GM18499 (cell line): ENCODE results near the gene POLR3E.
"Not testable (repeated sequence)": the region's sequence is repeated elsewhere in the genome, so short reads cannot be mapped to it uniquely, and the experiment has no call there.

Source experiments
- ATAC-seq: cut with Tn5 transposase; IDR thresholded peaks from one replicate; pipeline ENCODE4 v1.9.1; 2021; ENCODE audit warnings: moderate number of reproducible peaks; ENCODE audit not compliant: insufficient read depth, unreplicated experiment

The POLR3E gene

DNA sequence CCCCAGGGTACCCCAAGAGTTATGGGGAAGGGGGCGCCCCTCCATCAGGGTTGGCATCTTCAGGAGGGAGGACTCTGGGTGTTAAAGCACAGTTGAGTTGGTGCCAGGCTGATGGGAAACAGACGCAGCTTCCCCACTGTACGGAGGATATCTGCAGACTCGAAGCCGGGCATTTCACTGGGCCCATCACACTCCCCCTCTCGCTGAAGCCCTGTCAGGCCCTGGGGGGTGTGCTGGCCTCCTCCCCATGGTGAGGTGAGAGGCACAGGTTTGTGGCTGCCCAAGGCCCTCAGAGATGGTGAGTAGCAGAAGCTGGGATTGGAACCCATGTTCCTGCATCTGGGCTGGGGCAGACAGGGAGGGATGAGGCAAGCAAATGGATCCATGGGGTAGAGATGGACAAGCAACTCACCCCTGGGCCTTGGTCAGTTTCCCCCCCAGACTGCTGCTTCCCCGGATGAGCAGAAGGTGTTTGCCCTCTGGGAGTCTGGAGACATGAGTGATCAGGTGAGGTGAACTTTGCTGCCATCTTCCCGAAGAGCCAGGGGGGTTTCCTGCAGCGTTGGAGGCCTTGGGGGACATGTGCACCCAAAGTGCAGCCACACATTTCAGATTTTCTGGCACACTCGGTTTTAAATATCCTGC, 31.0 kb downstream of the POLR3E start:
- no peak for ATAC-seq

DNA sequence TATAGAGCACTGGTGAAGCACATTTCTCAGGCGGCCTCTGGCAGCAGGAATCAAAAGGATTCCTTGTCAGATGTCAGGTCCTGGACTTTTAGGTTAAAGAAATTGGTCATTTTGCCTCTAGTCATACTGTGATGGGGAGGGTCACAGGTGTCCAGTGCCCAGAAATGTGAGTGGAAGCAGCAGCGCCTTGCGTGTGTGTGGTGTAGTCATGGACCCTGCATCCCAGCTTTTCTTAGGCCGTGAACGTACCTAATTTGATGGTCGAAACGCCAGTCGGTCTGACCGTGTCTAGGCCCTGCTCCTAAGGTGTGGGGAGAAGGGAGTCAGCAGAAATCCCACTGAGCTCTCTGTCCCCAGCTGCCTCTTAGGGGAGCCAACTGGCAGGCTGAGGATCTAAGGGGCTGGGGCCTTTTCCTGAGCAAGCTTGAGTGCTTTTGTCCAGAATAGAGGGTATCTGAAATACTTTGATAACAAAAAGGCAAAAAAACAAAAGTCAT, 32.0 kb downstream of the POLR3E start:
- ATAC-seq: no peak

GRCh38 chr16:22330326-22330725, 33.1 kb downstream of the POLR3E start:
- ATAC-seq: no peak

- ATAC-seq: no peak
Observed at GRCh38 chr16:22333457-22333994, 36.3 kb downstream of the POLR3E start.

DNA sequence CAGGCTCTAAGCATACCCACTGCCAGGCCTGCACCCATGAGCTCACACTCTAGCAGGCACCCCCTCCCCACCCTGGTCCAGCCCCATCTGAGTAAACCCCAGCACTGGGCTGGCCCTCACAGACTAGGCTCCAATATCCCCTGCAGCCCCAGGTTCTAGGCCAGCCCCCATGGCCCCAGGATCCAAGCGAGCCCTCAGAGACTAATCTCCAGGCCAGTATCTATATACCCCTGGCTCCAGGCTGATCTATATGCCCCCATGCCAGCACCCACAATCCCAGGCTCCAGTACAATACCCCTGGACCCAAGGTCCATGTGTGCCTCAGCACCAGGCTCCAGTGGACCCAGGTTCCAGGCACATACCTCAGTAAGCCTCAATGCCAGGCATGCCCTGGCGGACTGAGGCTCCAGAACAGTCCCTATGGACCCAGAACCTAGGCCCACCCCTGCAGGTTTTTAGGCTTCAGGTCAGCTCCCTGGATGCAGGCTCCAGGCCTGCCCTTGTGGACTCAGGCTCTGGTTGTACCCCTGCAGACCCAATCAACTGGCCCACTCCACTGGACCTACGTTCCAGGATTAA, 38.5 kb downstream of the POLR3E start:
- no peak for ATAC-seq

- ATAC-seq: no peak
Observed at GRCh38 chr16:22336581-22336980, 39.4 kb downstream of the POLR3E start.

DNA sequence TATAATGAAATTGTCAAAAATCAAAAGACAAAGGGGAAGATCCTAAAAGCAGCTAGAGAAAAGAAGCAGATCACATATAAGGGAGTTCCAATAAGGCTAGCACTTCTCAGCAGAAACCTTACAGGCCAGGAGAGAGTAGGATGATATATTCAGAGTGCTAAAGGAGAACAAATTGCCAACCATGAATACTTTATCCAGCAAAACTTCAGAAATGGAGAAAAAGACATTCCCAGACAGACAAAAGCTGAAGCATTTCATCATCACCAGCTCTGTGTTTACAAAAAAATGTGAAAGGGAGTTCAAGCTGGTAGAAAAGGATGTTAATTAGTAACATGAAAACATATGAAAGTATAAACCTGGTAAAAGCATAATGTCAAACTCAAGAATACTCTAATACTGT, 39.8 kb downstream of the POLR3E start:
- ATAC-seq: no peak

GRCh38 chr16:22337849-22338635, 40.8 kb downstream of the POLR3E start:
- ATAC-seq: no peak

GRCh38 chr16:22340945-22341344, 43.7 kb downstream of the POLR3E start:
- no peak for ATAC-seq

DNA sequence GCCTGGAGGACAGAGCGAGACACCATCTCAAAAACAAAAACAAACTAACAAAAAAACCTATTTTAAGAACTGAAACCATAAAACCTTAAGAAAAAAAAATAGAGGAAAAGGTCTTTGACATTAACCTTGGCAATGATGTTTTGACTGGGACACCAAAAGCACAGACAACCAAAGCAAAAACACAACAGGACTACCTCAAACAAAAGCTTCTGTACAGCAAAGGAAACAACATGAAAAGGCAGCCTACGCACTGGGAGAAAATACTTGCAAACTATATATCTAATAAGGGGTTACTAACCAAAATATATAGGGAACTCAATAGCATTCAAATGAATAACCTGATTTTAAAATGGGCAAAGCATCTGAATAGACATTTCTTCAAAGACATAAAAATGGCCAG, 44.9 kb downstream of the POLR3E start:
- ATAC-seq: no peak

DNA sequence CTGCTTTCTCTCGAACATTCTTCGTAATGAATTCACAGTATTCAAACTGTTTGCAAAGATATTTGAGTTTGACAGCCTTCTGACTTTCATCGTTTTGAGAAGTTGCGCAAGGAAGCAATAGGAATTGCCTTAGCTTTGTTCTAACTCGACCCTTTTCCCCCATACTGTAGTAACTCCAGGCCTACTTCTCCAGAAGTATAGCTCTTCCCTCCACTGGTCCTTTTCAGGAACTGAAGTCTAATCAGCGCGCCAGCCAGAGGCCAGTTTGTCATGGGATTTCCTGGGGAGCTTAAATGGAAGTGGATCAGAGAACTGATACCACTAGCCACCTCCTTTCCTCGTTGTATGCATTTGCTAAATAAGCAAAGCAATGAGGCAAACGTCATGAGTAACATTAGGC, 49.3 kb downstream of the POLR3E start:
- ATAC-seq: no peak

GRCh38 chr16:22347100-22347820, 50.1 kb downstream of the POLR3E start:
- ATAC-seq: no peak

- ATAC-seq: no peak
Observed at GRCh38 chr16:22348291-22348690, 51.1 kb downstream of the POLR3E start.

- not testable (repeated sequence) for ATAC-seq
Observed at GRCh38 chr16:22351017-22351416, 53.8 kb downstream of the POLR3E start.

DNA sequence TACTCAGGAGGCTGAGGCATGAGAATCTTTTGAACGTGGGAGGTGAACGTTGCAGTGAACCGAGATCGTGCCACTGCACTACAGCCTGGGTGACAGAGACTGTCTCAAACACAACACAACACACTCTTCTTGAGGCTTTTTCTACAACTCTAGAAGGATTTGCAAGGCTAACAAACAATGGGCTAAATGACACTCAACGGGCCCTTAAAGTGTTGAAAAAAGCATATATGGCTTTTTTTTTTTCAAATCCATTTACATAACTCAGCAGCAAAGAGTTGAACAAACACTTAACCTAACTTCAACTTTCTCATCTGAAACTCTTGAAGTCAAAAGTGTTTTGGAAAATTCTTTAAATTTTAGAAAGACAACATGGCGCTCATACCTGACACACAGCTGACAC, 54.9 kb downstream of the POLR3E start:
- no peak for ATAC-seq

DNA sequence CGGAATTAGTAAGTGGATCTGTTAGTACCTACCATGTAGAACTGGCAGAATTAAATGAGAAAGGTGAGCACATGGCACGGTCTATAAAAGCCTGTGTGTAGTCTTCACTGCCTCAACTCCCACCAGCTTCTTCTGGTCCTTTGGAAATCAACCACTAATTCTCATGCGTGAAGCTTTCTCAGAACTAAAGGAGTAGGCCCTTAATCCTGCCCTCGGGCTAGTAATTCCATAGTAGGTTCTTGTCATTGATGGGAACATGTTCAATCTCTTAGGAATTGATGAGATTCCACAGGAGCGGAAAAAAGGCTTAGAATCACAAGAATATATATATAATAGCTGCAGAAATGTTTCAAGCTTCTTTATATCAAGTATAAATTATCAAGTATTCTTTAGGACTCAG, 55.5 kb downstream of the POLR3E start:
- ATAC-seq: no peak

DNA sequence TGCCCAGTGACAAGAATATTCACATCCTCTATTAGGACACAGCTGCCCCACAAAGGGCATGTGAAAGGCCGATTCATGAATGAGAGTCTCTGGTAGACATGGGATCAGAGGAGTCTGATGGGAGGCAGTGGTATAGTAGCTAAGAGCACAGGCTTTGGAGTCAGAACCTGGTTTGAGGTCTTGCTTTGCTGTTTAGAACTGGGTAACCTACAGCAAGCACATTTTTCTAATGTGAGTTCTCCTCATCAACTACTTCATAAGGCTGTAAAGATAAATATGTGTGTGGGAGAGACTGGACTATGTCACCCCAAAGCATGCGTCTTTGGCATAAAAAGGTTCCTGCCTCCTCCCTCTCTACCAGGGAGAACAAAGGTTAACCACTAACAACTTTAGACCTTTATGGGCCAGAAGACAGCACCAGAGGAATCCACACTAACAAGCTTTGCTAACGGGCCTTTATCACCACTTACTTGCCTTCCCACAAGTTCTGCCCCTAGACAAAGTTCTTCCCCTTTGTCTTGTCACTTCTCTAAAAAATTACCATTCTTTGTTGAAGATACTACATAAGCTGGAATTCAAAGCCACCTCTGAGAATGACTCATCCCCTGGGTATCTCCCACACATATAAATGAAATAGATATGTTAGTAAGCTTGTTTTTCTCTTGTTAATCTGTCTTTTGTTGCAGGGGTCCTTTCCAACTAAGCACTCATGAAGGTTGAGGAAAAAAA, 56.1 kb downstream of the POLR3E start:
- no peak for ATAC-seq

DNA sequence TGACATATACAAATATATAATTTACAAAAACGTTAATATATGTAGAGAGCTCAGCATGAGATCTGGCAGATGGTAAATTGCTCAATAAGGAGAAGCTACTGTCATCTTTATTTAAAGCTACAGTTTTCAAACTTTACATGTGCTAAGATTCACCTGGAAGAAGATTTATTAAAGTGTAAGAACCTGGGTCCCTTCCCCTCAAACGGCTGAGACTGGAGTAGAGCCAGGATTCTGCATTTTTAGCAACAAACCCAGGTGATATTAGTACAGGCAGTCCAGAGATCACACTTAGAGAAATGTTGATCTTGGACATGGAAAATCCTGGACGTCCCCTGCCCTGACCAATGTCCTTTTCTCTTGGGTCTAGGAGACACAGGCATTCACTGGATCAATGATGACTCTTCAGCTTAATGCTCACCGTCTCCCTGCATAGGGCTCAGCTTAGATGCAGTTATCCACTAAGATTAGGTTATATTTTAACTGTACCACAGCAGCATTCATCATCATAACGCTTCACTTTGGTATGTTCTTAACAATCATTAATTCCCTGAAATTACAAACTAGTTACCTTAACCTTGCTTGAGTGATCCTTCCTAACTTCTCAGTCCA, 56.8 kb downstream of the POLR3E start:
- no peak for ATAC-seq

- no peak for ATAC-seq
Observed at GRCh38 chr16:22355487-22355908, 58.3 kb downstream of the POLR3E start.
